GM04504 (cell line): ENCODE measurements around the gene L1CAM.
A peak's percentile ranks its signal among the peaks of the same experiment; 100 is the strongest.

Experiments used
- DNase-seq: peaks from one replicate; pipeline ENCODE4 v3.0.0-alpha.2; 2012; ENCODE audit warnings: low read depth

Gene L1CAM

DNA sequence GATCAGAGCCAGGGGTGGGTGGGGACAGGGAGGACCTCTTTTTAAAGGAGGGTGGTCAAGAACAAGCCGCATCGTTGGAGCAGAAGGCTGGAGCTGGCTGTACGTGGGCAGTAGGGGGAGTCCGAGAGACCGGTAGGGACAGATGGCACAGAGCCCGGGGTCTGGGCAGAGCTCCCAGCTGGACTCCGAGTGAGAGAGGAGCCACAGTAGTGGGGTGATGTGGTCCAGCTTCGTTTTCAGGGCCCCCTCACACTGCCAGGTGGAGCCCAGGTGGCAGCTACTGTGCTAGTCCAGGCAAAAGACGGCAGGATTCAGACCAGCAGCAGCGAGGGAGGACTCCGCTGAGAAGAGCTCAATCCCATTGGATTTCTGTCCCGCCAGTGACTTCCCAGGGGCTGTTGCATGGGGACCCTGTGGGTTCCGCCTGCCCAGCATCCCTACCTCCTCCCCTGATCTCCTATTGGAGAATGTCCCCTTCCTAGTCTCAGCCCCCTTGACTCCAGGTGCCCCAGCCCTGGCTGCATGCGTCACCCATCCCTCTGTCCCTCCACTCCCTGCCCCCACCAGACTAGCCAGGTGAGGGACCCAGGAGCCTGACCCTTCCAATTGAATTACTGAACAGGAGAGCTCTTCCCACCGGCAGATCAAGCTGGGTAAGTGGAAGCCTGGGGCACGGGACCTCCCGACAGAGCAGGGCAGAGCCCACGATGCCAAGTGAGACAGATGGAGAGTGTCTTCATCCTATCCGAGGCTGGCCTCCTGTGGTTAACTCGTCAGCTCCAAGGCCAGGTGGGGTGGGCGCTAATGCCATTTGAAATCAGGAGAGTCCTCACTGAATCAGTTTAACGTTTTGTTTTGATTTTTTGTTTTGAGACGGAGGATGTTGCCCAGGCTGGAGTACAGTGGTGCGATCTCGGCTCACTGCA, 37.2 kb upstream of the L1CAM start:
- DNase-seq, result peak; percentile 35

DNA sequence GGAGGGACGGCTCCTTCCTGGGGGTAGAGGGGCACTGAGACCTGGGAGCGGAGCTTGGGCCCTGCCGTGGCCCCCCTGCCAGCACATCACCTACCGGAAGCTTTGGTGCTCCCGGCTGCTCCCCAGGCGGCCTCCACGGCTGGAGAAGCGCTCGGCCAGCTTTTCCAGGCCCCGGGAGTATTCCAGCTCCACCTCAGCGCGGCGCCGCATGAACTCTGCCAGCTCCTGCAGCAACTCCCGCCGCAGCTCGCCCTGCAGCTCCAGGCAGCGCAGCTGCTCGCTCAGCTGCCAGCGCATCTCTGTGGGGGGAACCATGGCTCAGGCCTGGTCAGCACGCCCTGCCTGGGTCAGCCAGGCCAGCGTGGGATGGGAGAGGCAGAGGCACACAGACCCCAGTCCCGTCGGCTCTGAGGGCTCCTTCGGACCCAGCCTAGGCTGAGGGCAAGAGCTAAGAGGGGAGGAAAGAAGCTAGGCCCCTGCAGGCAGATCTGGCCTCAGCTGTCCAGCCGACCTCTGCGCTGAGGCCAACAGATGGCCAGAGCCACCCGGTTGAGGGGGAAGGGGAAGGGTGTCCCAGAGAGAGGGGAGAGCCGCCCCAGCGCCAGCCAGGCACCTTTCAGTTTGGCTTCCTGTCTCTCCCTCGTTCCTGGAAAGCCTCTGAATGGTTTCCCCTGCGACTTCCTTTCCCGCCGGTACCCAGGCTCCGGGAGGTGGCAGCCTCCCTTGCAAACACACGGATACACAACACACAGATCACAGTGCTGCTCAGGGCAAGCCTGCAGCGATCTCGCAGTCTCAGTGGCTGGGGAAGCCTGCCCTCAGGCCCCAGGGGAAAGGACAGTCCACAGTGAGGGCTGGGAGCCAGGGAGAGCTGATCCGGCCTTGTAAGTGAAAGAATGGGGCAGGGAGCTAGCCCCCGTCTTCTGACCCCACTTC, 35.8 kb upstream of the L1CAM start:
- DNase-seq, result no peak

DNA sequence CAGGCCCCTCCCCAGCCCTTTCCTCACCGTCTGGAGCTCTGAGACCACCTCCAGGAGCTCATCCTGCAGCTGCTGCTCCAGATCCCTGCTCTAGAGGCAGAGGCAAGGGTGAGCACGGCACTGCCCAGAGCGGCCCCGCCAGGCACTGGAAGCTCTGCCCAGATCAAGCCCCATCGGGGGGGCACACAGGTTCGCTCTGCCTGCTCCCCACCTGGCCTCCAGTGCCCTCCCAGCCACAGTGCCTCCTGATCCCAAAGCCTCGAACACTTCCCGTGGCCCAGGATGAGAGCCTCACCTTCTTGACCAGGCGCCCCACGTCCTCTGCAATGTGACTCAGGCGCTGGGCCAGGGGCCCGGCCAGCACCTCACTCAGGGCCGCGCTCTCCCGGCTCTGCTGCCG, 35.1 kb upstream of the L1CAM start:
- DNase-seq, result no peak

DNA sequence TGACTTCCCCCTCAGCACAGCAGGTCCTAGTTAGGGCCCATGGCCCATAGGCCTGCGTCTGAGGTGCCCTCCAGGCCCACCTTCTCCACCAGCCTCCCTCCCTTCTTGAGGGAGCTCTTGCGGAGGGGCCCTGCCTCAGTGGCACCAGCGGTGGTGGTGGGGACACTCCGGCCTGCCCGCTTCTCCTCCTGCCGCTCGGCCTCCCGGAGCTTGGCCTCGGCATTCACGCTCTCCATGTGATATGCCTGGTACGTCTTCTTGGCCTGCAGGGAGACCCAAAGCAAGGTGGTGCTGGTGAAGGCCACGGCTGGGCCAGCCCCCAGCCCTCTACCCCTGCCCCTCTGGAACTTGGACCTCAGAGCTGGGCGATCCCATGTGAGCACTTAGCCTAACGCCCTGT, 34.6 kb upstream of the L1CAM start:
- no peak for DNase-seq

DNA sequence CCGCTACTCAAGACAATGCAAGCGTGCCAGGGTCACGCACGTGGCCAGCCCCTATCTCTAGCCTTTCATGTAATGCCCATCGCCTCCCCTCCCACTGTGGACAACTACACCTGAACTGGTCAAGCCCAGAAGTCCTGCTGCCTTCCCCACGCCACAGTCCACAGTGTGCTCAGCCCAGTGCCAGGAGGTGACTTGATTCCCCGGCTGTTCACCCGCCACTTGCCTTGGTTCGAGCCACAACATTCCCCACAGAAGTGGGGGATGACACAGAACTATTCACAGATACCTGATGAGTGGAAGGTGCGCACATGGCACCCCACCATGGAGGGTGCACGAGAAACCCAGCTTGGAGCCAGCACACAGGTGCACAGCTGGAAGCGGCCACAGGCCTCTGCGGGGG, 33.3 kb upstream of the L1CAM start:
- DNase-seq, result no peak

DNA sequence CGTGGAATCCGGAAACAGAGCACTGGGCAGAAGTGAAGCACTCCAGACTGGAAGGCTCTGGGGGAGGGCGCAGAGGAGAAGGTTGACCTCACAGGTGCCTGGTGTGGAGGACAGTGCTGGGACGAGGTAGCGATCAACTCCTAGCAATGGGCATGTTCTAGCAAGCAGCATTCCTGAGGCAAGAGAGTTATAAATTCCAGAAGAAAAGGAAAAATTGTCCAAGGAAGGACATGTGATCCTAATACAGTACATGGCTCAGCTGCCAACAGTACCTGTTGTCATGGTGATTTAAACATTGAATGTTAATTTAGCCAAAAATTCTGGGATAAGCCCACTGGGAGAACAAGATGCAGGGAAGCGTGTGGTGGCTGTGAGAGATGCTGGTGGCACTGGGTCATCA, 31.9 kb upstream of the L1CAM start:
- no peak for DNase-seq

DNA sequence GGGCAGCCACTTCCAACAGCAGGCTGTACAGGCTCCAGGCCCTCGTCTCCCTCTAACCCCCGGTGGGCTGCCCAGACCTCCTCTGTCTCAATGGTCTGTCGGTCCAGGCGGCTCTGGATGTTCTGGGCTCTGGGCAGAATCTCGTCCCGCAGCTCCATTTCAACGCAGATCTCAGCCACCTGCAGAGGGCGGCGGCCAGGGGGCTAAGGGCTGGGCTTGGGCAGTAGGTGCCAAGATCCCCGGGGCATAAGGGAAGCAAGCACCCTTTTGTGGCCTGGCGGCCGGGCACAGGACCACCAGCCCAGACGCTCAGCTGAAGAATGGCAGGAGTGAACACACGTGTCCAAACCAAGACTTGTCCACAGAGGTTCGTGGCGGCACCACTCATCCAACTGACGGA, 27.7 kb upstream of the L1CAM start:
- DNase-seq, result no peak

DNA sequence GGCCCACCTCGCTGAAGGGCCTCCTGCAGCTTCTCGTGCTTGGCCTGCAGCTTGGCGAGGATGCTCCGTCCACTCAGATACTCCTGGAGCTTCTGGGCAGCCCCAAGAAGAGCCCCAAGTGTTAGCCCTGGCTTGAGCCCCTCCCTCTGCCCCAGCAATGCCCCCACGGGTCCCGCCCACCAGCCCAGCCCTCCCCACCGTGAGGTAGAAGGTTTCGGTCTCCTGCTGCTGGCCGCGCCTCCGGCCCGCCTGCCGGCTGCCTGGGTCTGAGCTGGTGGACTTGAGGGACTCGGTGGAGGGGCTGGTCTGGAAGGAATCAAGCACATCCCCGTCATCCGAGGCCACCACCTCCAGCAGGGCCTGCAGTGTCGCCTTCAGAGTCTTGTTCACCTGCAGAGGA, 27.2 kb upstream of the L1CAM start:
- DNase-seq, result no peak

DNA sequence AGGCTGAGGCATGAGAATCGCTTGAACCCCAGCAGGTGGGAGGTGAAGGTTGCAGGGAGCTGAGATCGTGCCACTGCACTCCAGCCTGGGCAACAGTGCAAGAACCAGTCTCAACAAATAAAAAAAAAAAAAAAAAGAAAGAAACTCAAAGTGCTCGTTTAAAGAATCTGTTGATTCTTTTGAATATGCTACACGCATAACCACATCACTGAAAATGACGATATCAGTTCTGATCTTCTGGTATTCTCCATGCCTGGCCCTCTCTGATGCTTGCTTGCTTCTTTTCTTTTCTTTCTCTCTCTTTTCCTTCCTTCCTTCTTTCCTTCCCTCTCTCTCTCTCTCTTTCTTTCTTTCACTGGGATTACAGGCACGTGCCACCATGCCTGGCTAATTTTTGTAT, 25.8 kb upstream of the L1CAM start:
- no peak for DNase-seq

DNA sequence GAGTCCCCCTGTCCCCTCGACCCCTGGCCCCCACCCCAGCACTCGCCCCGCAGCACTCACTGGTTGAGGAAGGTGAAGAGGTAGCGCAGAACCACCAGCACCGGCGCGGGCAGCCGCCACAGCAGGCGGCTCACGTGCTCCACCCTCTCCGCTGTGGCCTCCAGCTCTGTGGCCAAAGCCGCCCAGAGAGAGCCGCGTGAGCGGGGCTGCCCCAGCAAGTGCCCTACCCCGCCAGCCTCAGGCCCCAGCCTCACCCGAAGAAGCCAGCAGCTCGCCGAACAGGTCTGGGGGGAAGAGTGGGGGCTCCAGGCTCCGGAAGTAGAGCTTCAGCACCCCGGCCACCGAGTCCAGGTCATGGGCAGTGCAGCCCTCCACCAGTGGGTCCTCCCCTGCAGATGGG, 24.5 kb upstream of the L1CAM start:
- no peak for DNase-seq

DNA sequence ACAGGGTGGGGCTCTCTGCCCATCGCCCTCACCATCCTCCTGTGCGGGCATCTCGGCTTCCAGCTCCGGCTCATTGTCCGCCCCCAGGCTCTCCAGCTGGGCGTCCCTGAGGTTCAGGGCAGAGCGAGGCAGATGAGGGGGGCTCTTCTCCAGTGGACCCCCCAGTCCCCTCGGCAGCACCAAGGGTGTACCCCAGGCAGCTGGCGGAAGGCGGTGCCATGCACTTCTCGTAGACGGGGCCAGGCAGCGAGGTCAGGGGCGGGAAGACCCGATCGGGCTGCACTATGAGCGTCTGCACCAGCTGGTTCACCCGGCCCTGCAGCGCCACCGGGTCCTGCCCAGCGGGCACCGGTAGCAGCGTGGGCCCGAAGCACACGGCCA, 24.0 kb upstream of the L1CAM start:
- DNase-seq, result no peak

DNA sequence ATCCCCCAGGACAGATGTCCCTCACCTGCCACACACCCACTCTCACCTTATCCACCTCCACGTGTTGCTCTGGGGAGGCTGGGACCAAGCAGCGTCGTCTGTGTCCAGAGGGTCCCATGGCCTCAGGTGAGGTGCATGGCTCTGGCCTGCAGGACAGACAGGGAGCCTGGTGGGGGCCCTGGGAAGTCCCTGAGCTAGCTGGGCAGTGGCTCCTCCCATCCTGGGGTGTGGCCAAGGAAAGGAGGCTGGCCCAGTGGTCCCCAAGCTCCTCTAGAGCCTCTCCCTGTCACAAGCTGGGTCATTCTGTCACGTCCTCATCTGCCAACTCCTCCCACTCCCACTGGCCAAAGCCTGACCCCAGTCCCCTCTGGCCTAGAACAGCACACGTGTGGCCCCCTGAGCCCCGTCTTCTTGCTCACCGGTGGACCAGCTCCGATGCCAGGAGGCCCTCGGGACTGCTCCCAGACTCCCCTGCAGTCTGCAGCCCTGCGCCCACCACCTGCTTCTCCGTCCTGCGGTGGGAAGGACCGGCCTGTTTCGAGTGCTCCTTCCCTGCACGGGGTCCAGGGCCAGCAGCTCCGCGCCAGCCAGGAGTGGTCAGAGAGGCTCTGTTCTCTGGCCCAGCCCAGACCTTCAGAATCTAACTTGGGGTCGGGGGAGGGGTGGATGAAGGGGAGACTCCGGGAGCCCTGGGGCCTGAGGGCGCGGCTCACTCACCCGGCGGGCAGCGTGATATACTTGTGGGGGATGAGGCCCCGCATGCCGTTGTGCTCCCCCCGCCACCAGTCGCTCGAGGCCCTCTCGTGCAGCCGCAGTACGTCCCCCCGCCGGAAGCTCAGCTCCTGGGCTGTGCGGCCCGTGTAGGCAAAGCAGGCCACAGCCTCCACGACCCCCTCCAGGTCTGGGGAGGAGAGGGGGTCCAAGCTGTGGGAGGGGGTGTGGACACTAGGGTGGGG, 23.3 kb upstream of the L1CAM start:
- no peak for DNase-seq

DNA sequence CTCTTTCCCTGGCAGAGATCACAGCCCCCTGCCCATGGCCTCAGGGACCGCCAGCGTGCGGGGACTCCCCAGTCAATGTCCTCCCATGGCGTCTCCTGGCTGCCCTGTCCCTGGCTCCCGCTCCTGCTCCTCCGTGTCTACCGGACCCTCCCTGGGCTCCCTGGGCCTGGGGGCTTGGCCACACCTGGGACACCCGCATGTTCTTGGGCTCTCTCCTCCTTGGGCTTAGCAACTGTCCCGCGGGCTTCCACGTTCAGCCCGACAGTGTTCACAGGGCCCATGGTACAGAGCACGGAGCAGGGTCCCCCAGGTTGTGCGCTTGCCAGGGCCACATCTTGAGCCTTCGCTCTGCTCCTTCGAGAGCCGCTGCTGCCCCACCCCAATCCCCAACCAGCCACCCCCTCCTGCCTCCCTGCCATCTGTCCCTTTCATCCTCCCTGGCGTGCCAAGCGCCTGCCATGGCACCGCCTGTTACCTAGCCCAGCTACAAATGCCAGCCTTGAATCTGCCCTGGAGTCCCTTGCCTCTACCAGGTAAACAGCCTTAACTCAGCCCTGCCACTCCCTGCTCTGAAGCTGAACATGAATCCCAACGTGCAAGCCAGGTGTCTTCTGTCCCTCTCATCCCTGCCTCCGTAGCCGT, 22.4 kb upstream of the L1CAM start:
- DNase-seq, result no peak

DNA sequence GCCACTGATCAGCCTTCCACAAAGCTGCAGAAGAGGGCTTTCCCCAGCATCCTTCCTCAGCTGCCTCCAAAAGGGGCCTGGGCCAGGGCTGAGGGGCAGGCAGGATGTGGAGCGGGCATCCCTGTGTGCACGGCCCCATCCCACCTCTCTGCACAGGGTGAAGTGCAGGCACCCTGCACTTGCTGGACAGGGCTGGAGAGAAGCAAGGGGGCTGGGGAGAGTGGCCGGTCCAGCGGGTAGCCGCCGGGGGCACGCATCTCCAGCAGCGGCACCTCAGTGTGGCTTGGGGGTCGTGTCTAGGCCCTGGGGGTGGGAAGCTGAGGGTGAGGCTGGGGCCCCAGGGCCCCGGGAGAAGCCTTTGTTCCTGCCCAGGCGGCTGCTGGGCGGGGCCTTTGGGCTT, 21.5 kb upstream of the L1CAM start:
- no peak for DNase-seq

DNA sequence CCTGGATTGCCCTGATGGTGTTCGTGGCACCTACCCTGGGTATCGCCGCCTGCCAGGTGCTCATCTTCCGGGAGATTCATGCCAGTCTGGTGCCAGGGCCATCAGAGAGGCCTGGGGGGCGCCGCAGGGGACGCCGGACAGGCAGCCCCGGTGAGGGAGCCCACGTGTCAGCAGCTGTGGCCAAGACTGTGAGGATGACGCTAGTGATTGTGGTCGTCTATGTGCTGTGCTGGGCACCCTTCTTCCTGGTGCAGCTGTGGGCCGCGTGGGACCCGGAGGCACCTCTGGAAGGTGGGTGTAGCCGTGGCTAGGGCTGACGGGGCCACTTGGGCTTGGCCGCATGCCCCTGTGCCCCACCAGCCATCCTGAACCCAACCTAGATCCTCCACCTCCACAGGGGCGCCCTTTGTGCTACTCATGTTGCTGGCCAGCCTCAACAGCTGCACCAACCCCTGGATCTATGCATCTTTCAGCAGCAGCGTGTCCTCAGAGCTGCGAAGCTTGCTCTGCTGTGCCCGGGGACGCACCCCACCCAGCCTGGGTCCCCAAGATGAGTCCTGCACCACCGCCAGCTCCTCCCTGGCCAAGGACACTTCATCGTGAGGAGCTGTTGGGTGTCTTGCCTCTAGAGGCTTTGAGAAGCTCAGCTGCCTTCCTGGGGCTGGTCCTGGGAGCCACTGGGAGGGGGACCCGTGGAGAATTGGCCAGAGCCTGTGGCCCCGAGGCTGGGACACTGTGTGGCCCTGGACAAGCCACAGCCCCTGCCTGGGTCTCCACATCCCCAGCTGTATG, 20.3 kb upstream of the L1CAM start:
- DNase-seq, result no peak

DNA sequence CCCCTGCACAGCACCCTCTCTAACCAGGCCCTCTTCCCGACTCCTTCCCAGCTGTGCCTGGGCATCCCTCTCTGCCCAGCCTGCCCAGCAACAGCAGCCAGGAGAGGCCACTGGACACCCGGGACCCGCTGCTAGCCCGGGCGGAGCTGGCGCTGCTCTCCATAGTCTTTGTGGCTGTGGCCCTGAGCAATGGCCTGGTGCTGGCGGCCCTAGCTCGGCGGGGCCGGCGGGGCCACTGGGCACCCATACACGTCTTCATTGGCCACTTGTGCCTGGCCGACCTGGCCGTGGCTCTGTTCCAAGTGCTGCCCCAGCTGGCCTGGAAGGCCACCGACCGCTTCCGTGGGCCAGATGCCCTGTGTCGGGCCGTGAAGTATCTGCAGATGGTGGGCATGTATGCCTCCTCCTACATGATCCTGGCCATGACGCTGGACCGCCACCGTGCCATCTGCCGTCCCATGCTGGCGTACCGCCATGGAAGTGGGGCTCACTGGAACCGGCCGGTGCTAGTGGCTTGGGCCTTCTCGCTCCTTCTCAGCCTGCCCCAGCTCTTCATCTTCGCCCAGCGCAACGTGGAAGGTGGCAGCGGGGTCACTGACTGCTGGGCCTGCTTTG, 19.6 kb upstream of the L1CAM start:
- DNase-seq, result no peak

DNA sequence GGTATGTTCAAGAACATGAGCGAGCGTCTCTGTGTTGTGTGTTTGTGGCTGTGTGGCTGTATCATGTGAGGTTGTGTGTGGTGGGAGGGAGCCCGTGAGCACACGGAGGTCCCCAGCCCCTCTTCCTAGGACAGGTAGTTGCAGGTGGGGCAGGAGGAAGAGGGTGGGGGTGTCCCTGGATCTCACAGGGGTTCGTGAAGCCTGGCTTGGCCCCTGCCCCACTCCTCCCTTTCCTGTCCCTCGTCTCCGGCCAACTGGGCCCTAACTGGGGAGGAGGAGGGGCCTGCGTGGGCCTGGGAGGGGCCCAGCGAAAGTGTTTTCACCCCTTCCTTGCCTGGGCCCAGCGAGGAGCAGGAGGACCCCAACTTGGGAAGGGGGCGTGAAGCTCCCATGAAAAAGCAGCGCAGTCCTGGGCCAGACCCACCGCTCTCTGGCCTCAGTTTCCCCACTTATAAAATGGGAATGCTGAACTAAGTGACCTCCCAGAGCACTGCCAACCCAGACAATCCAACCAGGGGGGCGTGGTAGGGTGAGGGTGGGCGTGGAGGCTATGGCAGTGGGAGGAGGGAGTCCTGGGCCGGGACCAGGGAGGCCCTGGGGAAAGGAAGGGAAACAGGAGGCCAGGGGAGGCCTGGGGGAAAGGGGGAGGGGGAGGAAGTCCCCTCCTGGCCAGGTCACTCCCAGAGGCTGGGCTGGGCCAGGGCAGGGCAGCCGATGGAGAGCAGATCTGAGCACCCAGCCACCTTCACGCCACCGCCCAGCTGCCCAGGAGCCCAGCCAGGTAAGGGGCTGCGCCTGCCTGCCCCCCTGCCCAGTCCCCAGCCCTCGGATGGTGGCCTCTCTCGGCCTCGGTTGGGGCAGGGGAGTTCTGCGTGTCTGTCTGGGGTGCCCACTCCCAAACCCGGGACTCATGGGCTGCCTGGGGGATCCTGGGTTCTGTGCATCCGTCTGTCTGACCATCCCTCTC, 18.3 kb upstream of the L1CAM start, which contains the start of gene AVPR2:
AVPR2 (plus strand) TSS at position 683 of the 967 bp plus-strand sequence. CDS start 473 bp downstream, outside the sequence.
- no peak for DNase-seq

DNA sequence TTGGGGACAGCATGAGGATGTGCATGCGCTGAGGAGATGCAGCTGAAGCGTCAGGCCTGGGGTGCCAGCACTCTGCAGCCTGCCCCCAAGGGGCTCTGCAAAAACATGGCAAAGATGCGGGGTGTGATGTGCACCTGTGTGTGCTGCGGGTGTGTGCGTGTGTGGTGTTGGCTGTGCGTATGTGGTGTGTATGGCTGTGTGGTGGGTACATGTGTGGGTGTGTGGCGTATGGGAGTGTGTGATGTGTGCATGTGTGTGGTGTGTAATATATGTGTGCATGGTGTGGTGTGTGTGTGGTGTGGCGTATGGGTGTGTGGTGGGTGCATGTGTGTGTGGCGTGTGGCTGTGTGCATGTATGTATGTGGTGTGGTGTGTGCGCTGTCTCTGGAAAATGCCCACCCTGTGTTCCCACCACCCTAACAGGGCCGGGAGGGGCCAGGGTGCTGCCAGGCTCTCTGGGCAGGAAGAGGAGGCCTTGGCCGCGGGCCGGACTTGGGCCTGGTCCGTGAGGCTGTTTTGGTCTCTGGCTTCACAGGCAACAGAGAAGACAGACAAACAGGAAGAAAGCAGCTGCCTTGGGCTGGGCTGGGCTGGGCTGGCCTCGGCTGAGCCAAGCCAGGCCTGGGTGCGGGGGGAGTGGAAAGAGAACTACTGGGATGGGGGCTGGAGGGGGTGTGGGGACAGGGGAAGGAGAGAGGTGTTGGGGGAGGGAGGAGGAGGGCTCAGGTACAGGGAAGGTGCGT, 17.4 kb upstream of the L1CAM start:
- DNase-seq, result no peak
